Ovary (tissue), 3 donors: ENCODE measurements around the gene ITFG1.

Experiments
- CTCF ChIP-seq, 3 donors: fragments of 450-650 bp in 2 of 3; fragments of 200-600 bp in 1 of 3; IDR thresholded peaks; one replicate each; pipeline versions ENCODE4 v1.5.1 to v1.8.0; 2016 to 2022; ENCODE audit warnings: antibody characterized with exemption in 3 of 3, mild to moderate bottlenecking in 1 of 3
- EP300 ChIP-seq: sonication (generic); formaldehyde crosslinking; IDR thresholded peaks from one replicate; pipeline ENCODE4 v1.6.1; 2017; ENCODE audit warnings: antibody characterized with exemption
- POLR2A ChIP-seq: fragments of 450-650 bp; IDR thresholded peaks from one replicate; pipeline ENCODE4 v1.6.1; 2017; ENCODE audit warnings: antibody characterized with exemption, mild to moderate bottlenecking, moderate library complexity
- donor health status: DM: no; HTN: no; CAD: no.

- TF ChIP-seq POLR2A (no peak), CTCF (IDR thresholded peaks at IDR 0.05) (no peak), EP300 (no peak)
Measured at GRCh38 chr16:47358816-47359215, 102.0 kb downstream of the ITFG1 start.
